Neural cell (in vitro differentiated cells): ENCODE measurements around the gene ZNF385C.

Experiments used
- EP300 ChIP-seq: fragments of 450-650 bp; conservative IDR thresholded peaks from 2 replicates; pipeline ENCODE4 v1.6.1; 2014; ENCODE audit warnings: antibody characterized with exemption, mild to moderate bottlenecking, moderate library complexity; ENCODE audit not compliant: poor library complexity, severe bottlenecking
- EZH2 ChIP-seq: fragments of 200-600, 300-800 bp; shearing (Covaris generic), sonication (generic); IDR thresholded peaks from 2 replicates; pipeline ENCODE4 v1.6.1; 2014; ENCODE audit warnings: antibody characterized with exemption, low read length, borderline replicate concordance, mild to moderate bottlenecking; ENCODE audit not compliant: insufficient read depth, poor library complexity, severe bottlenecking
- TAF1 ChIP-seq: IDR thresholded peaks from 2 replicates; pipeline ENCODE4 v1.6.1; 2012; ENCODE audit warnings: low read depth
- TF ChIP-seq, protein P1 (sequence below): IDR thresholded peaks from 2 replicates; pipeline ENCODE4 v1.6.1; 2012; ENCODE audit warnings: borderline replicate concordance
- TF ChIP-seq, protein P2 (sequence below): fragments of 450-650 bp; IDR thresholded peaks from 2 replicates; pipeline ENCODE4 v1.5.1; 2014; ENCODE audit warnings: antibody characterized with exemption, mild to moderate bottlenecking, moderate library complexity; ENCODE audit not compliant: poor library complexity, severe bottlenecking

DNA sequence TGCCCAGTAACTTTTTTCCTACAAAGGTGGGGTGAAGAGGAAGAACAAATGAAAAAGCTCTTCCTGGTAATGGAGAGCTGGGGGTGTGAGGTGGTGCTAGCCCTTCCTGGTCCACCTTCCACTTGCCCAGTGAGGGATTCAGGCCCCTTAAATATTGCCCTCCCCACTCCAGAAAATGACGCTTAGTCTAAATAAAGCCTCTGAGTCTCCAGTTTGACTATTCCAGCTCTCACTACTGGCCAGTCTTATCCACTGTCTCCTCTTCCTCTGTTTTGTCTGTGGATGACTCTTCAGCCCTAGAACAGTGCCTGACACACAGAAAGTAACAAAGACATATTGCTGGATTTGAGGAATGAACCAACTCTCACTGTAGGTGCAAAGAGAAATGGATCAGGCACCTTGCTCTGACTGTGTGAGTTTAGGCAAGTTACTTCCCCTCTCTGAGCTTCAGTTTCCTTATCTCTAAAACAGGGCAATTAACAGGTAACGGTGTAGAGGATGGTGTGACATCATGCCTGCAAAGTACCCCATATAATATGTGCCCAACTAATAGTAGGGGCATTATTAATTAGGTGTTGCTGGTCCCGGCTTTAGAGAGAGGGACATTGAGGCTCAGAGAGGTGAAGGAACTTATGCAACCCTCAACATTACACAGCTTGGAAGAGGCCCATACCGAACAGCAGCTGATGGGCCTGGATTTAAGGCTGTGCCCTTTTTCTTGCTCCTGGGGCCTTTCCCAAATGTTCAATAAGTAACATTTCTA, 21.3 kb downstream of the ZNF385C start:
- TF ChIP-seq, protein P1, sequence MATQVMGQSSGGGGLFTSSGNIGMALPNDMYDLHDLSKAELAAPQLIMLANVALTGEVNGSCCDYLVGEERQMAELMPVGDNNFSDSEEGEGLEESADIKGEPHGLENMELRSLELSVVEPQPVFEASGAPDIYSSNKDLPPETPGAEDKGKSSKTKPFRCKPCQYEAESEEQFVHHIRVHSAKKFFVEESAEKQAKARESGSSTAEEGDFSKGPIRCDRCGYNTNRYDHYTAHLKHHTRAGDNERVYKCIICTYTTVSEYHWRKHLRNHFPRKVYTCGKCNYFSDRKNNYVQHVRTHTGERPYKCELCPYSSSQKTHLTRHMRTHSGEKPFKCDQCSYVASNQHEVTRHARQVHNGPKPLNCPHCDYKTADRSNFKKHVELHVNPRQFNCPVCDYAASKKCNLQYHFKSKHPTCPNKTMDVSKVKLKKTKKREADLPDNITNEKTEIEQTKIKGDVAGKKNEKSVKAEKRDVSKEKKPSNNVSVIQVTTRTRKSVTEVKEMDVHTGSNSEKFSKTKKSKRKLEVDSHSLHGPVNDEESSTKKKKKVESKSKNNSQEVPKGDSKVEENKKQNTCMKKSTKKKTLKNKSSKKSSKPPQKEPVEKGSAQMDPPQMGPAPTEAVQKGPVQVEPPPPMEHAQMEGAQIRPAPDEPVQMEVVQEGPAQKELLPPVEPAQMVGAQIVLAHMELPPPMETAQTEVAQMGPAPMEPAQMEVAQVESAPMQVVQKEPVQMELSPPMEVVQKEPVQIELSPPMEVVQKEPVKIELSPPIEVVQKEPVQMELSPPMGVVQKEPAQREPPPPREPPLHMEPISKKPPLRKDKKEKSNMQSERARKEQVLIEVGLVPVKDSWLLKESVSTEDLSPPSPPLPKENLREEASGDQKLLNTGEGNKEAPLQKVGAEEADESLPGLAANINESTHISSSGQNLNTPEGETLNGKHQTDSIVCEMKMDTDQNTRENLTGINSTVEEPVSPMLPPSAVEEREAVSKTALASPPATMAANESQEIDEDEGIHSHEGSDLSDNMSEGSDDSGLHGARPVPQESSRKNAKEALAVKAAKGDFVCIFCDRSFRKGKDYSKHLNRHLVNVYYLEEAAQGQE = no peak
- TF ChIP-seq EP300 (no peak), EZH2 (no peak), TAF1 (no peak)
- TF ChIP-seq, protein P2, sequence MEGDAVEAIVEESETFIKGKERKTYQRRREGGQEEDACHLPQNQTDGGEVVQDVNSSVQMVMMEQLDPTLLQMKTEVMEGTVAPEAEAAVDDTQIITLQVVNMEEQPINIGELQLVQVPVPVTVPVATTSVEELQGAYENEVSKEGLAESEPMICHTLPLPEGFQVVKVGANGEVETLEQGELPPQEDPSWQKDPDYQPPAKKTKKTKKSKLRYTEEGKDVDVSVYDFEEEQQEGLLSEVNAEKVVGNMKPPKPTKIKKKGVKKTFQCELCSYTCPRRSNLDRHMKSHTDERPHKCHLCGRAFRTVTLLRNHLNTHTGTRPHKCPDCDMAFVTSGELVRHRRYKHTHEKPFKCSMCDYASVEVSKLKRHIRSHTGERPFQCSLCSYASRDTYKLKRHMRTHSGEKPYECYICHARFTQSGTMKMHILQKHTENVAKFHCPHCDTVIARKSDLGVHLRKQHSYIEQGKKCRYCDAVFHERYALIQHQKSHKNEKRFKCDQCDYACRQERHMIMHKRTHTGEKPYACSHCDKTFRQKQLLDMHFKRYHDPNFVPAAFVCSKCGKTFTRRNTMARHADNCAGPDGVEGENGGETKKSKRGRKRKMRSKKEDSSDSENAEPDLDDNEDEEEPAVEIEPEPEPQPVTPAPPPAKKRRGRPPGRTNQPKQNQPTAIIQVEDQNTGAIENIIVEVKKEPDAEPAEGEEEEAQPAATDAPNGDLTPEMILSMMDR = no peak
